Measurements from ENCODE around the gene MAP6. TPM values are rescaled to one million over a fixed set of nuclear protein-coding genes. Genes with fewer than 3 reads are reported as not detected.

The MAP6 gene
- total and polyA plus RNA-seq, 2 experiments from 2014 or later, result 0.31 to 1.2 TPM

DNA sequence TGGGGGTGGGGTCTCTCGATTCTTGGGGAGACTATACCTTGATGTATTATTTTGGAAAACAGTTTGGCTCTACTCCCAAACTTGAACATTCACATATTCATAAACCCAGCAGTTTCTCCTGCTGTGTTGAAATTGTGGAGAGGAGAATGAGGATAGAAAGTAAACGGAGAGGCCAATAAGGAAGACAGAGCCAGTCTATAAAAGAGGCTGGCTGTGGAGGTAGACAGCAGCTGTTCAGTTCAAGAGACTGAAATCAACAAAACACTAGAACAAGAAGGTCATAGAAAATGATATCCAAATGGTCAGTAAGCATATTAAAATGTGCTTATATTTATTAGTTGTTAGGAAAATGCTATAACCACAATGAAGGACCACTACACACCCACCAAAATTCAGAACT lies 46.9 kb upstream of the MAP6 start (continued):
- TF ChIP-seq JUNB (IDR thresholded peaks at IDR 0.05; ENCODE audit: unreplicated experiment) (no peak), REST (IDR thresholded peaks at IDR 0.05; ENCODE audit: unreplicated experiment) (no peak)

DNA sequence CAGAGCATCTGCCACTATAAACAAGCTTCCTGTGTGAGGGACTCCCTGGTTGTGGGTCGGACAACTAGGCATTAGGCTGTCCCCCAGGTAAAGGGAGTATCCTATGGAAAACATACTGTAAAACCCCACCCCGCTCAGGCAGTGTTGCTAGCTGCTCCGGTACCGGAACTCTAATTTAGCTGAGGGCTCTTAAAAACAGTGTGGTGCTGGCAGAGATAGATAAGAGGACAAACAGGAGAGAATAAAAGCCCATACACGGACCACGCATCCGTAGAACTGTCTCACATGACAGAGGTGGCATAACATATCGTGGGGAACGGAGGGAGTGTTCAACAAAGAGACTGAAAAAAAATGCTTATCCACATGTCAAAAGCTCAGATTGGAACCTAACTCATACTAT lies 45.4 kb upstream of the MAP6 start:
- H3K27me3 ChIP-seq (ENCODE audit: insufficient read depth), result peaks cover 33% of the 10 kb centered on the region
- no peaks in the 10 kb centered on the region for H3F3A ChIP-seq (replicated peaks; ENCODE audit: low read depth)
- H3K27me3 Mint-ChIP-seq (ENCODE audit: insufficient read depth, low read depth, poor library complexity), result peaks cover 20% of the 10 kb centered on the region
- ATAC-seq (no peak), DNase-seq (ENCODE audit: low spot score) (no peak)
- no peaks in the 10 kb centered on the region for H3K36me3 Mint-ChIP-seq (ENCODE audit: low read depth)
- H3K4me1 Mint-ChIP-seq, result peaks cover 12% of the 10 kb centered on the region
- H3K9me3 Mint-ChIP-seq, result no peaks in the 10 kb centered on the region
- no peaks in the 10 kb centered on the region for H3K4me1 ChIP-seq (ENCODE audit: insufficient read depth)
- H3K4me3 ChIP-seq, result no peak overlapping the region
- no peaks in the 10 kb centered on the region for H3K79me2 ChIP-seq (replicated peaks; ENCODE audit: insufficient read depth)
- H3K36me3 ChIP-seq (ENCODE audit: insufficient read depth), result no peaks in the 10 kb centered on the region
- no peaks in the 10 kb centered on the region for H4K20me1 ChIP-seq (replicated peaks; ENCODE audit: insufficient read depth)
- H3K27ac Mint-ChIP-seq, result no peak overlapping the region
- no peaks in the 10 kb centered on the region for H3K9me2 ChIP-seq (ENCODE audit: insufficient read depth)
- no peak overlapping the region for H2AFZ ChIP-seq
- H3K4me3 Mint-ChIP-seq, result no peak overlapping the region
- TF ChIP-seq EZH2phosphoT487 (IDR thresholded peaks at IDR 0.05; ENCODE audit: unreplicated experiment), result no peak
- TF ChIP-seq POLR2AphosphoS5 (IDR thresholded peaks at IDR 0.05; ENCODE audit: low read depth), result no peak
- TF ChIP-seq ZNF114 (CRISPR knock-in tag; IDR thresholded peaks at IDR 0.05), result no peak
- TF ChIP-seq, protein P1, sequence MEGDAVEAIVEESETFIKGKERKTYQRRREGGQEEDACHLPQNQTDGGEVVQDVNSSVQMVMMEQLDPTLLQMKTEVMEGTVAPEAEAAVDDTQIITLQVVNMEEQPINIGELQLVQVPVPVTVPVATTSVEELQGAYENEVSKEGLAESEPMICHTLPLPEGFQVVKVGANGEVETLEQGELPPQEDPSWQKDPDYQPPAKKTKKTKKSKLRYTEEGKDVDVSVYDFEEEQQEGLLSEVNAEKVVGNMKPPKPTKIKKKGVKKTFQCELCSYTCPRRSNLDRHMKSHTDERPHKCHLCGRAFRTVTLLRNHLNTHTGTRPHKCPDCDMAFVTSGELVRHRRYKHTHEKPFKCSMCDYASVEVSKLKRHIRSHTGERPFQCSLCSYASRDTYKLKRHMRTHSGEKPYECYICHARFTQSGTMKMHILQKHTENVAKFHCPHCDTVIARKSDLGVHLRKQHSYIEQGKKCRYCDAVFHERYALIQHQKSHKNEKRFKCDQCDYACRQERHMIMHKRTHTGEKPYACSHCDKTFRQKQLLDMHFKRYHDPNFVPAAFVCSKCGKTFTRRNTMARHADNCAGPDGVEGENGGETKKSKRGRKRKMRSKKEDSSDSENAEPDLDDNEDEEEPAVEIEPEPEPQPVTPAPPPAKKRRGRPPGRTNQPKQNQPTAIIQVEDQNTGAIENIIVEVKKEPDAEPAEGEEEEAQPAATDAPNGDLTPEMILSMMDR (conservative IDR thresholded peaks at IDR 0.05; ENCODE audit: low read depth in 2 of 2), result no peak
- no peak for TF ChIP-seq STAT1 (IDR thresholded peaks at IDR 0.05; ENCODE audit: unreplicated experiment)
- no peak for TF ChIP-seq REST (IDR thresholded peaks at IDR 0.05; ENCODE audit: unreplicated experiment)
- TF ChIP-seq EZH2 (IDR thresholded peaks at IDR 0.05; ENCODE audit: low read depth, unreplicated experiment), result no peak
- no peak for TF ChIP-seq CREB1 (CRISPR knock-in tag; IDR thresholded peaks at IDR 0.05; ENCODE audit: low read depth)
- H3K4me2 ChIP-seq, result no peak overlapping the region
- no peak overlapping the region for H3K27ac ChIP-seq (ENCODE audit: low read depth)
